Renal cortex interstitium (tissue), 15 donors: ENCODE data around the gene CDKN3. TPM values are rescaled to one million over a fixed set of nuclear protein-coding genes. Genes with fewer than 3 reads are reported as not detected.
A peak's percentile ranks its signal among the peaks of the same experiment; 100 is the strongest.

ENCODE experiments used
- DNase-seq, 11 donors: peaks; one replicate each; pipeline ENCODE4 v3.0.0-alpha.2; 2013; ENCODE audit warnings: low read depth in 9 of 11, low spot score in 4 of 11; ENCODE audit errors: extremely low read depth in 1 of 11
- long read RNA-seq, 16 experiments: transcript quantifications; one replicate each; lab custom pipeline, GENCODE V29; 2026
- polyA plus RNA-seq, 3 donors: library from polyadenylated mRNA; unstranded; fragments of 120-200 nt; gene quantifications; one replicate each; pipeline ENCODE4 v1.2.1, GENCODE V29; 2013; ENCODE audit not compliant: insufficient read length in 3 of 3

The CDKN3 gene
- 10 to 100 TPM; 15.8 to 30.2 (median 28.7) TPM for polyA plus RNA-seq
- long read RNA-seq, donor 1, transcript CDKN3-202 (8 exons, 893 nt), result major isoform, 5 of 6 reads
- long read RNA-seq, donor 1, partial matches to known transcripts, result 0 of 6 reads
- long read RNA-seq, donor 1, other reads (novel, unspliced or antisense), result 0 of 6 reads
- long read RNA-seq, donor 2, transcript CDKN3-202 (8 exons, 893 nt), result major isoform, 5 of 5 reads
- long read RNA-seq, donor 2, partial matches to known transcripts, result 0 of 5 reads
- long read RNA-seq, donor 2, other reads (novel, unspliced or antisense), result 0 of 5 reads
- long read RNA-seq, donor 3, transcript CDKN3-202 (8 exons, 893 nt), result major isoform, 5 of 5 reads
- long read RNA-seq, donor 3, partial matches to known transcripts, result 0 of 5 reads
- long read RNA-seq, donor 3, other reads (novel, unspliced or antisense), result 0 of 5 reads
- long read RNA-seq, donor 4, transcript CDKN3-202 (8 exons, 893 nt), result major isoform, 5 of 5 reads
- long read RNA-seq, donor 4, partial matches to known transcripts, result 0 of 5 reads
- long read RNA-seq, donor 4, other reads (novel, unspliced or antisense), result 0 of 5 reads
- long read RNA-seq, donor 5, result 0 reads
- long read RNA-seq, donor 6, partial matches to known transcripts, result 0 of 5 reads
- long read RNA-seq, donor 6, other reads (novel, unspliced or antisense), result 0 of 5 reads
- long read RNA-seq, donor 7, transcript CDKN3-202 (8 exons, 893 nt), result major isoform, 11 of 12 reads
- long read RNA-seq, donor 7, partial matches to known transcripts, result 0 of 12 reads
- long read RNA-seq, donor 7, other reads (novel, unspliced or antisense), result 0 of 12 reads
- long read RNA-seq, donor 8, result 0 reads
- long read RNA-seq, donor 9, transcript CDKN3-202 (8 exons, 893 nt), result major isoform, 6 of 6 reads
- long read RNA-seq, donor 9, partial matches to known transcripts, result 0 of 6 reads
- long read RNA-seq, donor 9, other reads (novel, unspliced or antisense), result 0 of 6 reads
- long read RNA-seq, donor 10, transcript CDKN3-202 (8 exons, 893 nt), result major isoform, 6 of 10 reads
- long read RNA-seq, donor 10, partial matches to known transcripts, result 0 of 10 reads
- long read RNA-seq, donor 10, other reads (novel, unspliced or antisense), result 0 of 10 reads
- long read RNA-seq, donor 11, partial matches to known transcripts, result 0 of 2 reads
- long read RNA-seq, donor 11, other reads (novel, unspliced or antisense), result 0 of 2 reads
- long read RNA-seq, donor 12, partial matches to known transcripts, result 0 of 1 reads
- long read RNA-seq, donor 12, other reads (novel, unspliced or antisense), result 0 of 1 reads
- long read RNA-seq, donor 13, result 0 reads
- long read RNA-seq, donor 14, transcript CDKN3-202 (8 exons, 893 nt), result major isoform, 9 of 178 reads
- long read RNA-seq, donor 14, partial matches to known transcripts, result 169 of 178 reads
- long read RNA-seq, donor 14, other reads (novel, unspliced or antisense), result 0 of 178 reads
- long read RNA-seq, donor 15, partial matches to known transcripts, result 0 of 3 reads
- long read RNA-seq, donor 15, other reads (novel, unspliced or antisense), result 0 of 3 reads
- long read RNA-seq, donor 16, transcript CDKN3-202 (8 exons, 893 nt), result major isoform, 15 of 22 reads
- long read RNA-seq, donor 16, partial matches to known transcripts, result 0 of 22 reads
- long read RNA-seq, donor 16, other reads (novel, unspliced or antisense), result 5 of 22 reads

- DNase-seq, result peak; percentile 93 to 99 (median 98)
Observed at GRCh38 chr14:54396493-54397335, at the start of gene CDKN3. CDKN3 (plus strand) TSS chr14:54397007; CDS start chr14:54397069, 62 bp downstream.

GRCh38 chr14:54347044-54347443 is 49.8 kb upstream of the CDKN3 start:
- no peak for DNase-seq

GRCh38 chr14:54348001-54348611 is 48.7 kb upstream of the CDKN3 start:
- DNase-seq, result peak in 7 of 11 donors; percentile 42 to 63 (median 46)

- no peak for DNase-seq
Observed at GRCh38 chr14:54348923-54349620, 47.7 kb upstream of the CDKN3 start.

- no peak for DNase-seq
Observed at GRCh38 chr14:54349713-54350112, 47.1 kb upstream of the CDKN3 start.

GRCh38 chr14:54350203-54350602 is 46.6 kb upstream of the CDKN3 start:
- no peak for DNase-seq

- DNase-seq, result no peak
Observed at GRCh38 chr14:54353266-54353665, 43.5 kb upstream of the CDKN3 start.

GRCh38 chr14:54353694-54354093 is 43.1 kb upstream of the CDKN3 start:
- DNase-seq, result no peak

GRCh38 chr14:54354096-54354495 is 42.7 kb upstream of the CDKN3 start:
- no peak for DNase-seq

- no peak for DNase-seq
Observed at GRCh38 chr14:54354968-54355641, 41.7 kb upstream of the CDKN3 start.

- DNase-seq, result no peak
Observed at GRCh38 chr14:54355698-54356097, 41.1 kb upstream of the CDKN3 start.

- no peak for DNase-seq
Observed at GRCh38 chr14:54356172-54356571, 40.6 kb upstream of the CDKN3 start.

- no peak for DNase-seq
Observed at GRCh38 chr14:54360667-54361066, 36.1 kb upstream of the CDKN3 start.

- no peak for DNase-seq
Observed at GRCh38 chr14:54362089-54362504, 34.7 kb upstream of the CDKN3 start.

- DNase-seq, result no peak
Observed at GRCh38 chr14:54362759-54363437, 33.9 kb upstream of the CDKN3 start.
